GM12878 (cell line): ENCODE measurements around the gene GLO1.

Source experiments
- ASH2L ChIP-seq: fragments of 300-600, 200-600 bp; sonication (generic); IDR thresholded peaks from 2 replicates; pipeline ENCODE4 v1.6.1; 2017; ENCODE audit warnings: low read depth, mild to moderate bottlenecking, borderline replicate concordance
- CBFB ChIP-seq: IDR thresholded peaks from 2 replicates; pipeline ENCODE4 v1.6.1; 2016; ENCODE audit warnings: antibody characterized with exemption, low read depth
- CREB1 ChIP-seq: IDR thresholded peaks from 2 replicates; pipeline ENCODE4 v1.6.1; 2012; ENCODE audit warnings: low read depth, mild to moderate bottlenecking, inconsistent platforms
- ELK1 ChIP-seq: IDR thresholded peaks from 2 replicates; pipeline ENCODE4 v1.6.1; 2012; ENCODE audit warnings: low read depth, low read length, improper control_type of control experiment
- NRF1 ChIP-seq: conservative IDR thresholded peaks from 2 replicates; pipeline ENCODE4 v1.6.1; 2011; ENCODE audit warnings: mild to moderate bottlenecking, low read depth, low read length, improper control_type of control experiment
- POLR2A ChIP-seq: IDR thresholded peaks from 2 replicates; pipeline ENCODE4 v1.6.1; 2011; ENCODE audit warnings: low read depth, mild to moderate bottlenecking, low read length
- RFX5 ChIP-seq: IDR thresholded peaks from 2 replicates; pipeline ENCODE4 v1.6.1; 2011; ENCODE audit warnings: low read depth, low read length, improper control_type of control experiment
- STAT3 ChIP-seq: IDR thresholded peaks from 2 replicates; pipeline ENCODE4 v1.6.1; 2011; ENCODE audit warnings: low read depth, low read length, improper control_type of control experiment
- SUPT20H ChIP-seq: IDR thresholded peaks from 2 replicates; pipeline ENCODE4 v1.6.1; 2011; ENCODE audit warnings: low read depth, mild to moderate bottlenecking, low read length, moderate library complexity, borderline replicate concordance; ENCODE audit not compliant: control insufficient read depth
- YY1 ChIP-seq: IDR thresholded peaks from 2 replicates; pipeline ENCODE4 v1.6.1; 2011; ENCODE audit warnings: low read depth, mild to moderate bottlenecking, low read length
- TF ChIP-seq, protein P1 (sequence below): IDR thresholded peaks from 2 replicates; pipeline ENCODE4 v1.6.1; 2012; ENCODE audit warnings: mild to moderate bottlenecking, low read depth, low read length
- TF ChIP-seq, protein P2 (sequence below): fragments of 450-650 bp; IDR thresholded peaks from 2 replicates; pipeline ENCODE4 v1.6.1; 2018; ENCODE audit warnings: borderline replicate concordance, mild to moderate bottlenecking; ENCODE audit not compliant: partially characterized antibody
- TF ChIP-seq, protein P3 (sequence below), 3 experiments: IDR thresholded peaks in 2 of 3; conservative IDR thresholded peaks in 1 of 3; 2 replicates each; pipeline ENCODE4 v1.5.1; 2011; ENCODE audit warnings: low read depth in 3 of 3, low read length in 3 of 3, mild to moderate bottlenecking in 3 of 3, control low read depth in 2 of 3, moderate library complexity in 2 of 3, inconsistent platforms in 1 of 3, mixed read lengths in 1 of 3; ENCODE audit not compliant: control insufficient read depth in 2 of 3, insufficient read depth in 1 of 3; ENCODE audit errors: extremely low read depth in 1 of 3

DNA sequence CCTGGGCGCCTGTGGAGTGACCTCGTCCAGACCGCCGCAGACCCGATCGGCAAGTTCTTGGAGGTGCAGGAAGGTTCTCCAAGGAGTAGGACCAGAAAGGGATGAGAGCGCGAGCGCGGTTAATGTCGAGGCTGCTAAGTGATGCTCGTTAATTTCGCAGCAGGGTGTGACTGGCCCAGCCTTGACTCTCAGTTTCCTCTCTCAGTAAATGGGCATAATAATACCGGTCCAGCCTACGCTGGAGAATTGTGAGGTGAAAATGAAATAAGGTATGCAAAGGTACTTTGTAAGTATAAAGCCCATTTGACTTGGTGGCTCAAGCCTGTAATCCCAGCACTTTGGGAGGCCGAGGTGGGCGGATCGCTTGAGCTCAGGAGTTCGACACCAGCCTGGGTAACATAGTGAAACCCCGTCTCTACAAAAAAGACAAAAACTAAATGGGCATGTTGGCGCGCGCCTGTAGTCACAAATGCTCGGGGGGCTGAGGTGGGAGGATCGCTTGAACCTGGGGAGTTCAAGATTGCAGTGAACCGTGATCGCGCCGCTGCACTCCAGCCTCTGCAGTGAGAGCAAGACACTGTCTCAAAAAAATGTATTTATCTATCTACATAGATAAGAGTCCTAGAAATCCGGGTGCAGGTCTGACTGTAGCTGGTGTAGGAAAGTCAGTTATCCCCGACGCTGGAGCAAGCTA, 62.6 kb downstream of the GLO1 start:
- TF ChIP-seq, protein P1, sequence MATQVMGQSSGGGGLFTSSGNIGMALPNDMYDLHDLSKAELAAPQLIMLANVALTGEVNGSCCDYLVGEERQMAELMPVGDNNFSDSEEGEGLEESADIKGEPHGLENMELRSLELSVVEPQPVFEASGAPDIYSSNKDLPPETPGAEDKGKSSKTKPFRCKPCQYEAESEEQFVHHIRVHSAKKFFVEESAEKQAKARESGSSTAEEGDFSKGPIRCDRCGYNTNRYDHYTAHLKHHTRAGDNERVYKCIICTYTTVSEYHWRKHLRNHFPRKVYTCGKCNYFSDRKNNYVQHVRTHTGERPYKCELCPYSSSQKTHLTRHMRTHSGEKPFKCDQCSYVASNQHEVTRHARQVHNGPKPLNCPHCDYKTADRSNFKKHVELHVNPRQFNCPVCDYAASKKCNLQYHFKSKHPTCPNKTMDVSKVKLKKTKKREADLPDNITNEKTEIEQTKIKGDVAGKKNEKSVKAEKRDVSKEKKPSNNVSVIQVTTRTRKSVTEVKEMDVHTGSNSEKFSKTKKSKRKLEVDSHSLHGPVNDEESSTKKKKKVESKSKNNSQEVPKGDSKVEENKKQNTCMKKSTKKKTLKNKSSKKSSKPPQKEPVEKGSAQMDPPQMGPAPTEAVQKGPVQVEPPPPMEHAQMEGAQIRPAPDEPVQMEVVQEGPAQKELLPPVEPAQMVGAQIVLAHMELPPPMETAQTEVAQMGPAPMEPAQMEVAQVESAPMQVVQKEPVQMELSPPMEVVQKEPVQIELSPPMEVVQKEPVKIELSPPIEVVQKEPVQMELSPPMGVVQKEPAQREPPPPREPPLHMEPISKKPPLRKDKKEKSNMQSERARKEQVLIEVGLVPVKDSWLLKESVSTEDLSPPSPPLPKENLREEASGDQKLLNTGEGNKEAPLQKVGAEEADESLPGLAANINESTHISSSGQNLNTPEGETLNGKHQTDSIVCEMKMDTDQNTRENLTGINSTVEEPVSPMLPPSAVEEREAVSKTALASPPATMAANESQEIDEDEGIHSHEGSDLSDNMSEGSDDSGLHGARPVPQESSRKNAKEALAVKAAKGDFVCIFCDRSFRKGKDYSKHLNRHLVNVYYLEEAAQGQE, result no peak
- TF ChIP-seq NRF1 (no peak), RFX5 (no peak), CBFB (no peak), ELK1 (no peak), STAT3 (no peak), POLR2A (no peak), ASH2L (no peak), CREB1 (no peak), SUPT20H (no peak), YY1 (no peak)
- TF ChIP-seq, protein P2, sequence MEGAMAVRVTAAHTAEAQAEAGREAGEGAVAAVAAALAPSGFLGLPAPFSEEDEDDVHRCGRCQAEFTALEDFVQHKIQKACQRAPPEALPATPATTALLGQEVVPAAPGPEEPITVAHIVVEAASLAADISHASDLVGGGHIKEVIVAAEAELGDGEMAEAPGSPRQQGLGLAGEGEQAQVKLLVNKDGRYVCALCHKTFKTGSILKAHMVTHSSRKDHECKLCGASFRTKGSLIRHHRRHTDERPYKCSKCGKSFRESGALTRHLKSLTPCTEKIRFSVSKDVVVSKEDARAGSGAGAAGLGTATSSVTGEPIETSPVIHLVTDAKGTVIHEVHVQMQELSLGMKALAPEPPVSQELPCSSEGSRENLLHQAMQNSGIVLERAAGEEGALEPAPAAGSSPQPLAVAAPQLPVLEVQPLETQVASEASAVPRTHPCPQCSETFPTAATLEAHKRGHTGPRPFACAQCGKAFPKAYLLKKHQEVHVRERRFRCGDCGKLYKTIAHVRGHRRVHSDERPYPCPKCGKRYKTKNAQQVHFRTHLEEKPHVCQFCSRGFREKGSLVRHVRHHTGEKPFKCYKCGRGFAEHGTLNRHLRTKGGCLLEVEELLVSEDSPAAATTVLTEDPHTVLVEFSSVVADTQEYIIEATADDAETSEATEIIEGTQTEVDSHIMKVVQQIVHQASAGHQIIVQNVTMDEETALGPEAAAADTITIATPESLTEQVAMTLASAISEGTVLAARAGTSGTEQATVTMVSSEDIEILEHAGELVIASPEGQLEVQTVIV, result no peak
- TF ChIP-seq, protein P3, sequence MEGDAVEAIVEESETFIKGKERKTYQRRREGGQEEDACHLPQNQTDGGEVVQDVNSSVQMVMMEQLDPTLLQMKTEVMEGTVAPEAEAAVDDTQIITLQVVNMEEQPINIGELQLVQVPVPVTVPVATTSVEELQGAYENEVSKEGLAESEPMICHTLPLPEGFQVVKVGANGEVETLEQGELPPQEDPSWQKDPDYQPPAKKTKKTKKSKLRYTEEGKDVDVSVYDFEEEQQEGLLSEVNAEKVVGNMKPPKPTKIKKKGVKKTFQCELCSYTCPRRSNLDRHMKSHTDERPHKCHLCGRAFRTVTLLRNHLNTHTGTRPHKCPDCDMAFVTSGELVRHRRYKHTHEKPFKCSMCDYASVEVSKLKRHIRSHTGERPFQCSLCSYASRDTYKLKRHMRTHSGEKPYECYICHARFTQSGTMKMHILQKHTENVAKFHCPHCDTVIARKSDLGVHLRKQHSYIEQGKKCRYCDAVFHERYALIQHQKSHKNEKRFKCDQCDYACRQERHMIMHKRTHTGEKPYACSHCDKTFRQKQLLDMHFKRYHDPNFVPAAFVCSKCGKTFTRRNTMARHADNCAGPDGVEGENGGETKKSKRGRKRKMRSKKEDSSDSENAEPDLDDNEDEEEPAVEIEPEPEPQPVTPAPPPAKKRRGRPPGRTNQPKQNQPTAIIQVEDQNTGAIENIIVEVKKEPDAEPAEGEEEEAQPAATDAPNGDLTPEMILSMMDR (IDR thresholded peaks at IDR 0.05 in 2 of 3, conservative IDR thresholded peaks at IDR 0.05 in 1 of 3; ENCODE audit: control insufficient read depth in 2 of 3, extremely low read depth in 1 of 3, insufficient read depth in 1 of 3, low read depth in 3 of 3, low read length in 3 of 3), result no peak
